ENCODE data around the gene KCTD10.
"Not testable (repeated sequence)": the region's sequence is repeated elsewhere in the genome, so short reads cannot be mapped to it uniquely, and the experiment has no call there.

KCTD10 gene

GRCh38 chr12:109473526-109474270 is 3.4 kb downstream of the KCTD10 start:
- not testable (repeated sequence) for DNase-seq (ENCODE audit: low spot score)

- DNase-seq (ENCODE audit: low spot score): no peak
Observed at GRCh38 chr12:109473006-109473405, 4.1 kb downstream of the KCTD10 start.

GRCh38 chr12:109469517-109469916 is 7.6 kb downstream of the KCTD10 start:
- no peak for DNase-seq (ENCODE audit: low spot score)

- DNase-seq (ENCODE audit: low spot score): no peak
Observed at GRCh38 chr12:109467978-109468676, 9.0 kb downstream of the KCTD10 start.

- no peak for DNase-seq (ENCODE audit: low spot score)
Observed at GRCh38 chr12:109466821-109467220, 10.3 kb downstream of the KCTD10 start.

DNA sequence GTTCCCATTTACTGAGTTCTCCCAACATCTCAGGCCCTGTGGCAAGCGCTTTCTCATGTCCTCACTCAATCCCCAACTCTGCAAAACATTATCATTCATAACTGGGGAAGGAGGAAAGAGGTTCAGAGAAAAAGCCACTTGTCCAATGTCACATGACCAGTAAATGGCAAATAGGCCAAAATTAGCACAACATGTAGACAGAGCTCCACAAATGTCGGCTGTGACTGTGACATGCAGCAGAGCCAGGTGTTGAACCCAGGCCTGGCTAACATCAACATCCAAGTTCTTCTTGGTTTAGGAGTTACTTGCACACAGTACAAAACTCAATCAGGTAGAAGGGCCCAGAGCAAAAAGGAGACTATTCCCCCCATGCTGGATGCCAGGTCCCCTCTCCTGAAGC is 10.8 kb downstream of the KCTD10 start:
- DNase-seq (ENCODE audit: low spot score): no peak

- no peak for DNase-seq (ENCODE audit: low spot score)
Observed at GRCh38 chr12:109464642-109465351, 12.3 kb downstream of the KCTD10 start.

GRCh38 chr12:109463756-109464155 is 13.3 kb downstream of the KCTD10 start:
- no peak for DNase-seq (ENCODE audit: low spot score)

- no peak for DNase-seq (ENCODE audit: low spot score)
Observed at GRCh38 chr12:109462868-109463692, 14.0 kb downstream of the KCTD10 start.

DNA sequence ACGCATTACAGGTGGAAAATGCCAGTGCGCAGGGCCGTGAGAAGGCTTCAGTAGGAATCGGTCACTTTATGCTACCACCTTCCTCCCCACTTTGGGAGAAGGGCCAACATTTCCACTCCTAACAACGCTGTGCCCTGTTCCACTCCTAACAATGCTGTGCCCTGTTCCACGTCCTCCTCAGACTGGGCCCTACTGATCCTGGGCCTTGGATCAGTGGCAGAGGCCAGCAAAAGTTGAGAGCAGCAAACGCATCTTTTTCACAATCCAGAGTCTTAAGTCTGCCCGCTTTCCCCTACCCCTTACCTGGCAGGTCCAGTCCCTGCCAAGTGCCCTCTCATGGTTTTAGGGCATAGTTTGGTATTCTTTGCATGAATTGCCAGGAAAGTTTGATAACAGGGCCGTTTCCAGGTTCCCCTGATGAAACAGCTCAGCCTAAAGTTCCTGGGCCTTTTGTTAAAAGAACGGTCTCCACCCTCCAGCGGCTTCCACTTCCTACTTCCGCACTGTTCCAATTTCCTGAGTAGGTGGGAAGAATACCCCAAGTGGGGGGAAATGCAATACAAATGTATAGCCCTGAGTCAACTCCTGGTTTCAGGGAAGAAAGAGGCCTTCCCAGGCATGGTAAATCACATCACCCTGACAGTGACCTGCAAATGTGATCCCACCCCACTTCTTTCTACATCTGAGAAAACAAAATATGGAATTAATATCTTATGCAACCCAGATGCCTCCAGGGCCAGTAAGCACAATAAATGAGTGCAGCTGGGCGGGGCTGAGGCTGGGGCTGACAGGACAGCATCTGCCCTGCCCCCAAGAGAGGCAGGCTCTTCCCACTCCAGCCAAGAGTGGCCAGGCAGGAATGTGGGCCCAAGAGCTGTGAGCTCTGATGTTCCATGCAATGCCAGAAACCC is 15.0 kb downstream of the KCTD10 start:
- no peak for DNase-seq (ENCODE audit: low spot score)

GRCh38 chr12:109461049-109461845 is 15.9 kb downstream of the KCTD10 start:
- no peak for DNase-seq (ENCODE audit: low spot score)

DNA sequence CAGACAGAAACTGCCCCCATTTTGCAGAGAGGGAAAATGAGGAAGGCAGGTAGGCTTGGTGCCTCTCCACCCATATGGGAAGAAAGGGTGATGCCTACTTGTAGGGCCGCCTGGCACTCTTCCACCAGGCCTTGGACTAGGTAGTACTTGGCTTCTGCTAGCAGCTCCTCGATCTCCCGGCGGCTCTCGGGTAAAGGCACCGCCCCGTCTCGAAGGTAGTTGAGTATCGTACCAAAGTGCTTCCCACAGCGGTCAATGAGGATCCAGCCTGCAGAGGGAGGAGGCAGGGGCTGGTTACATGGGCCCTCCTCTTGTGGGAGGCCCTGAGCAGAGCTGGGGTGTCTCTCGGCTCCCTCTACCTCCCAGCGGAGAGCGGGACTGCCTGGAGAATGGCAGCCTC is 16.6 kb downstream of the KCTD10 start:
- DNase-seq (ENCODE audit: low spot score): no peak

DNA sequence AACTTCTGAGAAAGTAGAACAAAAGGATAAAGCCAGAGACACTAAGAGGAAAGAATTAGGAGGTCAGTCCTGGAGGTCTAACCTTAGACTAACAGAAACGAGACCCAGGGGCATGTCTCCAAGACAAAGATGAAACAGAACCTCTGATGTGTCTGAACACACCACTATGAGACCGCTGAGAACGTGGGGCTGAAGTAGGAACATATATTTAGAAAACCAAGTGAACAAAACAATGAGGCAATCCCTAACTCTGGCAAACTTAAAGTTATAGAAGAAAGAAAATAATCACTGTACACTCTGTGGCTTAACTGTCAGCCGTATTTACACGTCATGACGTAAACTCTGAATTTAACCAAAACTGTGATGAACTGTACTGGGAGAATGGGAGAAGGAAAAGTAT is 17.9 kb downstream of the KCTD10 start:
- DNase-seq (ENCODE audit: low spot score): no peak

GRCh38 chr12:109458771-109459208 is 18.3 kb downstream of the KCTD10 start:
- DNase-seq (ENCODE audit: low spot score): no peak

GRCh38 chr12:109458086-109458485 is 19.0 kb downstream of the KCTD10 start:
- DNase-seq (ENCODE audit: low spot score): no peak

GRCh38 chr12:109455706-109456105 is 21.4 kb downstream of the KCTD10 start:
- no peak for DNase-seq (ENCODE audit: low spot score)

DNA sequence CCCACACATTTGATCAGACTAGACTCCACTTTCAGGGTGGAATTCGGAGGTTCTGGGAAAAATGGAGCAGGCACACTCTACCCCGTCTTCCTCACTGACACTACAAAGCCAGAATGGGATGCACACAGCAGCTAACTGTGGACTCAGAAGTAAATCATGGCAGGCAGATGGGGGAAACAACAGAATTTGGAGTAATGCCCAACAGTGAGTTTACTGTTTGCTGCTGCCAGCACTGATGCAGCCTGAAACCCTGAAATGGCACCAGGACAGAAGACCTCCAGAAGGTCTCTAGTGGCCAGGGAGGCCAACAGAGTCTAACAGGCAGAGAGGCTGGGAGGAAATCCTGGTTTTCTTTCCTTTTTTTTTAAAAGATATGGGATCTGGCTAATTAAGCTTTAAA is 24.6 kb downstream of the KCTD10 start:
- no peak for DNase-seq (ENCODE audit: low spot score)

- DNase-seq (ENCODE audit: low spot score): no peak
Observed at GRCh38 chr12:109451400-109451799, 25.7 kb downstream of the KCTD10 start.

GRCh38 chr12:109450980-109451379 is 26.1 kb downstream of the KCTD10 start:
- DNase-seq (ENCODE audit: low spot score): no peak

All from CD4-positive, alpha-beta T cell treated with Interleukin-15 for 4 hours (primary cell).